Measurements from ENCODE around the gene ITGB7. TPM values are rescaled to one million over a fixed set of nuclear protein-coding genes. Genes with fewer than 3 reads are reported as not detected.
A peak's percentile ranks its signal among the peaks of the same experiment; 100 is the strongest.

ITGB7 gene
- total RNA-seq, 3 donors from 2014 or later (not counting 1 experiment from before 2014, with no cell fraction given): 329 to 441 (median 439) TPM

DNA sequence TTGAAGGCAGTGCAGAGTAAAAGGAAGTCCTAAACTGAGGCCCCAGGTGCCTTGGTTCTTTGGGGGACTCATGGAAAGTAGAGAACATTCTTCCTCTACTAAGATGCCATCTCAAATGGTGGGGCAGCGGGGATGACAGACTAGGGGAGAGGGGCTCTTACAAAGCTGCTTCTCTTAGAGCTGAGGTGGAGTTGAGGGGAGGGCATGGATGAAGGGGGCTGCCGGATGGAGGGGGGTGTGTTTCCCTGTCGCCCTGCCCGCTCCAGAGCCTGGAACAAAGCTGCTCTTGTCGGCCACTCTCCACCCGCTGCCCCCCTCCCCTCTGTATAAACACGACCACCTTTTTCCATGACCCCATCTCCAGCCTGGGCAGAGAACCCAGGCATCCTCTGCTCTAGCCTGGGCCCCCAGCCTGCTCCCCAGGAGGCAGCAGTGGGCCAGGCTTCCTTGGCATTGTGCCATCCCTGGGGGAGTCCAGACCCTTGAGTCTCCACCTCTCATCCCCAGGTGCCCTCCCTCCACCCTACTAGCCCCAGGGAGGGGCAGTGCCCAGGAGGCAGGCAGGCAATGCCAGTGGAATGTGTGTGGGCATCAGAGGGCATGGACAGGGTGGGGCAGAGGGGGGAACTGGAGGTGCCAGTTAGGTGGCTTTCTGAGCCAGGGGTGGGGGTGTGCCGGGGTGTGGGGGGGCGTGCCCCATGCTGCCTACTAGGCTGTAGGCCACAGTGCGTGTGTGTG lies 23.2 kb upstream of the ITGB7 start:
- Histone ChIP-seq H3K4me3 (ENCODE audit: low read length) (no peak overlapping the region), H3K36me3 (ENCODE audit: control insufficient read depth, insufficient read depth, low read length) (peaks cover 2% of the 10 kb centered on the region), H3K27ac (ENCODE audit: low read length) (no peak overlapping the region), H3K27me3 (ENCODE audit: control insufficient read depth, insufficient read depth, low read length) (no peaks in the 10 kb centered on the region), H3K9me3 (ENCODE audit: control insufficient read depth, insufficient read depth, low read length) (no peaks in the 10 kb centered on the region), H3K4me1 (ENCODE audit: control insufficient read depth, insufficient read depth, low read length) (peaks cover 43% of the 10 kb centered on the region)
- no peak for ATAC-seq
- Mint-ChIP-seq H3K9me3 (no peaks in the 10 kb centered on the region), H3K4me3 (peak overlapping the region; percentile 47), H3K4me1 (peaks cover 17 to 45% of the 10 kb centered on the region in 2 donors), H3K27me3 (ENCODE audit: low read depth in 2 of 2) (no peaks in the 10 kb centered on the region), H3K36me3 (no peaks in the 10 kb centered on the region), H3K27ac (peak overlapping the region; percentile 63 to 64)
- no peak for TF ChIP-seq CTCF (IDR thresholded peaks at IDR 0.05)
- 87% methylated on average over 7 of the region's 10 CpGs for WGBS (ENCODE audit: insufficient coverage)
- DNase-seq: peak in 1 of 2 donors; percentile 26
- intact Hi-C loops (cut with micrococcal nuclease): no loop called here

- Mint-ChIP-seq H3K4me3 (peak overlapping the region; percentile 47), H3K36me3 (no peaks in the 10 kb centered on the region), H3K4me1 (peaks cover 24 to 53% of the 10 kb centered on the region in 2 donors), H3K9me3 (no peaks in the 10 kb centered on the region), H3K27ac (peak overlapping the region; percentile 63 to 64), H3K27me3 (ENCODE audit: low read depth in 2 of 2) (no peaks in the 10 kb centered on the region)
- ATAC-seq (no peak), DNase-seq (no peak)
- H3K27me3 ChIP-seq (ENCODE audit: control insufficient read depth, insufficient read depth, low read length): no peaks in the 10 kb centered on the region
- peaks cover 2% of the 10 kb centered on the region for H3K36me3 ChIP-seq (ENCODE audit: control insufficient read depth, insufficient read depth, low read length)
- no peak for TF ChIP-seq CTCF (IDR thresholded peaks at IDR 0.05)
- WGBS (ENCODE audit: insufficient coverage): 100% methylated on average over 2 of the region's 2 CpGs
- no peak overlapping the region for H3K4me3 ChIP-seq (ENCODE audit: low read length)
- no peak overlapping the region for H3K27ac ChIP-seq (ENCODE audit: low read length)
- H3K9me3 ChIP-seq (ENCODE audit: control insufficient read depth, insufficient read depth, low read length): no peaks in the 10 kb centered on the region
- intact Hi-C loops (cut with micrococcal nuclease): no loop called here
- peaks cover 39% of the 10 kb centered on the region for H3K4me1 ChIP-seq (ENCODE audit: control insufficient read depth, insufficient read depth, low read length)
Measured at GRCh38 chr12:53229454-53229853, 22.4 kb upstream of the ITGB7 start.

DNA sequence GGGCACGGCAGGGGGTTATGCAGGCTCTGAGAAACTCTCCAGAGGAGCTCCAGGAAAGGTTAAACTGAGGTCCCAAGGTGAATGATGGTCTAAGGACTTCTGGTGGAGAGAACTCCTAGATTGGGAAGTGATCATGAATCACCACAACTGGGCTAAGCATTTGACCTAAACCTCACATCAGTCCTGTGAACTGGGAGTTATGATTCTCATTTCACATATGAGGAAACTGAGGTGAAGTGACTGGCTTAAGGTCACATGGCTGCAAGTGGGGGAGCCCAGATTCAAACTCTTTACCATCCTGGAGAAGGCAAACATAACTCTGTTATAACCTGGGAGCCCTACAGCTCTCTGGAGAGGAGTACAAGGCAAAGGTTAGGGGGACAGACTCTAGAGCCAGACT lies 20.8 kb upstream of the ITGB7 start:
- Mint-ChIP-seq H3K27me3 (ENCODE audit: low read depth in 2 of 2) (no peaks in the 10 kb centered on the region), H3K4me1 (peaks cover 27 to 55% of the 10 kb centered on the region in 2 donors), H3K36me3 (no peaks in the 10 kb centered on the region), H3K9me3 (no peaks in the 10 kb centered on the region), H3K4me3 (no peak overlapping the region), H3K27ac (no peak overlapping the region)
- 94% methylated on average over 1 of the region's 1 CpG for WGBS (ENCODE audit: insufficient coverage)
- no peaks in the 10 kb centered on the region for H3K27me3 ChIP-seq (ENCODE audit: control insufficient read depth, insufficient read depth, low read length)
- H3K4me3 ChIP-seq (ENCODE audit: low read length): no peak overlapping the region
- TF ChIP-seq CTCF (IDR thresholded peaks at IDR 0.05): no peak
- ATAC-seq: no peak
- no peak overlapping the region for H3K27ac ChIP-seq (ENCODE audit: low read length)
- intact Hi-C loops (cut with micrococcal nuclease): no loop called here
- peaks cover 39% of the 10 kb centered on the region for H3K4me1 ChIP-seq (ENCODE audit: control insufficient read depth, insufficient read depth, low read length)
- no peaks in the 10 kb centered on the region for H3K9me3 ChIP-seq (ENCODE audit: control insufficient read depth, insufficient read depth, low read length)
- peaks cover 2% of the 10 kb centered on the region for H3K36me3 ChIP-seq (ENCODE audit: control insufficient read depth, insufficient read depth, low read length)
- no peak for DNase-seq

- DNase-seq (no peak), ATAC-seq (no peak)
- Mint-ChIP-seq H3K27ac (no peak overlapping the region), H3K27me3 (ENCODE audit: low read depth in 2 of 2) (no peaks in the 10 kb centered on the region), H3K9me3 (no peaks in the 10 kb centered on the region), H3K4me1 (peaks cover 22 to 55% of the 10 kb centered on the region in 2 donors), H3K4me3 (no peak overlapping the region), H3K36me3 (no peaks in the 10 kb centered on the region)
- TF ChIP-seq CTCF (IDR thresholded peaks at IDR 0.05): no peak
- no peak overlapping the region for H3K27ac ChIP-seq (ENCODE audit: low read length)
- no peak overlapping the region for H3K4me3 ChIP-seq (ENCODE audit: low read length)
- intact Hi-C loops (cut with micrococcal nuclease): no loop called here
- H3K9me3 ChIP-seq (ENCODE audit: control insufficient read depth, insufficient read depth, low read length): no peaks in the 10 kb centered on the region
- peaks cover 2% of the 10 kb centered on the region for H3K36me3 ChIP-seq (ENCODE audit: control insufficient read depth, insufficient read depth, low read length)
- no peaks in the 10 kb centered on the region for H3K27me3 ChIP-seq (ENCODE audit: control insufficient read depth, insufficient read depth, low read length)
- peaks cover 39% of the 10 kb centered on the region for H3K4me1 ChIP-seq (ENCODE audit: control insufficient read depth, insufficient read depth, low read length)
- WGBS (ENCODE audit: insufficient coverage): 97% methylated on average over 11 of the region's 11 CpGs
Measured at GRCh38 chr12:53227341-53227740, 20.3 kb upstream of the ITGB7 start.
